ACHN (cell line): ENCODE results near the gene NDUFS2.

ENCODE experiments used
- DNase-seq: peaks from one replicate; pipeline ENCODE4 v3.0.0-alpha.2; 2015
- in situ Hi-C: cut with HindIII; loops from 2 replicates; pipeline ENCODE4 v1.10.0; 2017; ENCODE audit warnings: low sequenced_read_pairs, low pct_ligation_motif_present, low pct_unique_long_range_greater_than_20kb

Gene NDUFS2

DNA sequence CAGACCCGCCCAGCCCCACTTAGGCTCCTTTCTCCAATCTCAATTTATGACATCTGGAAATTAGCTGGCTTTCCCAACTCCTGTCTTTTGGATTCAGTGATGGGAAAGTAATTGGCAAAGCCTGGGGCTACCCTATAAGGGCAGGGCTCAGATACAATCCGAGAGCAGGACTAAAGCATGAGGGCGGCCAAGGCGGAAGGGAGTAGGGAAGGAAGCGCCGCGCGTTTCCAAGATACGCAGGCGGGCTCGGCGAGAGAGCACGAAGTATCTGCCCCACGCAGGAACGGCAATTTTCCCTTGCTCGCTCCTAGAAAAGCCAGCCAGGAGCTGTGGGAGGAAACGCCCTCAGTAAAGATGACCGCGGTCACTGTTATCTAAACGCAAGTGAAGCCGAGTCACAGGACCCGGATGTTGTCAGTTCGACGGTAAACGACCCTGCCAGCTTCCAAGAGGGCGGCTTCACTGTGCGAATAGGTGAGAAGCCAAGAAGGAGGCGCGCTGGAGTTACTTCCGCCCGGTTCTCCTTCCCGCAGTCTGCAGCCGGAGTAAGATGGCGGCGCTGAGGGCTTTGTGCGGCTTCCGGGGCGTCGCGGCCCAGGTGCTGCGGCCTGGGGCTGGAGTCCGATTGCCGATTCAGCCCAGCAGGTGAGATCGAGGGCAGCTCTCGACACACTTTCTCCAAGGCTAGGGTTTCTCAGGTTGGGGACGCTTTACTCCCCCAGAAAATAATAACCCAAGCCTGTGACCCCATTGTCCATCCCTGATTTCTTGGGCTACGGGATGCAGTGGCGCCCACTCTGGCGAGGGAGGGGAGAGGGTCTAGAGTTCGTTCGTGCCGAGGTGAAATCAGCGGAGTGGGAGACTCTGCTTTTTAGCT is at the start of gene NDUFS2:
TSS of gene NDUFS2 (plus strand) at position 532 of the 877 bp plus-strand sequence. CDS start at position 551, 19 bp downstream.
- in situ Hi-C loops, result loop anchor here (25.0 kb wide), 1 partner anchor 110 kb away; the partner anchor contains the start of genes MPZ and SDHC
- peak; percentile 99 for DNase-seq

GRCh38 chr1:161153176-161153575 is 49.0 kb upstream of the NDUFS2 start:
- in situ Hi-C loops, result no loop called here
- DNase-seq, result no peak

GRCh38 chr1:161153682-161154337 is 48.4 kb upstream of the NDUFS2 start, which contains the start of gene UFC1:
TSS of gene UFC1 (plus strand) at chr1:161153978. CDS start at chr1:161153998, 20 bp downstream.
- DNase-seq, result peak; percentile 92
- in situ Hi-C loops, result no loop called here

DNA sequence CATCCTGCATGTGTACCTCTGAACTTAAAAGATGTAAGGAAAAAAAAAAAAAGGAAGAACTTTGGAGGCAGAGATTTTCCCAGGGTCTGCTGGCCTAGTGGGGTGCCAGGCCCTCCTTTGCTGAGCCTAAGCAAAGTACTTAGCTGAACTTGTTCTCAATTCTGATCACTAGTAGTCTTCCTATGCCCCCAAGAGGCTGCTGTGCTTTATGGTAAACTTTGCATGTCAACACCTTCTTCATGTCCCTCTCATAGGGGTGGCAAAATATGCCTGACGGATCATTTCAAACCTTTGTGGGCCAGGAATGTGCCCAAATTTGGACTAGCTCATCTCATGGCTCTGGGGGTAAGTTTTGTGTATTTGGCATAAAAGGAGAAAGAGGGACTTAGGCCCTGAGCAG is 44.3 kb upstream of the NDUFS2 start:
- in situ Hi-C loops, result no loop called here
- no peak for DNase-seq

- no peak for DNase-seq
- in situ Hi-C loops, result no loop called here
These were observed 43.7 kb upstream of the NDUFS2 start for GRCh38 chr1:161158316-161159010.

DNA sequence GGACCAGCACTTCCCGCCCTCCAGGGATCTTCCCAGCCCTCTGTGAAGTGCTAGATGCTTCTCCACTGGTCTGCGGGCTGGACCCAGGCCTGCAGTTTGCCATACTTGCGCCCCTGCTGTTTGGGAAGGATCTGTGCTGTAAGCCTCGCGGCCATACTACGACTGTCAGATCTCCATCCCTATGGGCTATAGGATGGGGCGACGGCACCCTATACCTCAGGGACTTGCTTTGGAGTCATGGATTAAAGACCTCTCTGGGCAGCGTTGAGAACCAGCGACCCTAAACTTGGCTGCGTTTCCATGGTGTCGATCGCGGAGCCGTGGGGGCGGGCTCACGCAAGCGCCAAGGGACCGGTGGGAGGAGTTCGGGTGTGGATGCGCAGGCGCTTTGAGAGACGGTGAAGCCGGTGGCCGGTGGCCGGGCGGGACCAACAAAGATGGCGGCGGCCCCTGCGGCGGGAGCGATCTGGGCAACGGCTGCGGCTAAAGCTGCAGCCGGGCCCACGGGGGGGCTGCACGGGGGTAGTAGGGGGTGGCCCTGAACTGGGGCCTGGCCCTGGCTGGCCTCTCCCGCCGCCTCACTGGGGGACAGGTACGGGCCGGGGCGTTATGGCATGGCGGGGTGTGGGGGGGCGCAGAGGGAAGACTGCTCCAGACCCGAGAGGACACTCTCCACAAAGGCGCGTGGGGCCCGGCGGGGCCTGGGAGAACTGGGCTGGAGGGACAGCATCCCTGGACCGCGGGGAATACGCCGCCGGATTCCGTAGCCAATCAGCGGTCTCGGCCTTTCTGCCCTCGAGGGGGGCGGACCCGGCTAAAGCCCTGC is 42.9 kb upstream of the NDUFS2 start, which contains the start of gene USP21:
TSS of gene USP21 (plus strand) at position 414 of the 826 bp plus-strand sequence. CDS start 1,141 bp downstream, outside the sequence.
- DNase-seq, result peak; percentile 92
- in situ Hi-C loops, result no loop called here

DNA sequence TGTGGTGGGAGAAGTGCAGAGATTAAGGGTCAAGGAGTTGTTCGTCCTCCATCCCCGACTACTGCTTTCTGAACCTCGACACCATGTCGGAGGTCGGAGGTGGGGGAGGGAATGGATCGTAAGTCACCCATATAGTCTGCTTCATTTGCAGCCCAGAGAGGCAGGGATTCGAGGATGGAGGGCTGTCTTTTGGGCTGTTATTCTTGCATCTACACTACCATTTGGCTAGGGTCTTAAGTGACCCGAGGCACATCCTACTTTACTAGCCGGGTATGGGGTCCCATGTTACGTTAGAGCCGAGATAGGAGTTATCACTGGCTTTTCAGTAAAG is 42.3 kb upstream of the NDUFS2 start:
- DNase-seq, result no peak
- in situ Hi-C loops, result no loop called here

DNA sequence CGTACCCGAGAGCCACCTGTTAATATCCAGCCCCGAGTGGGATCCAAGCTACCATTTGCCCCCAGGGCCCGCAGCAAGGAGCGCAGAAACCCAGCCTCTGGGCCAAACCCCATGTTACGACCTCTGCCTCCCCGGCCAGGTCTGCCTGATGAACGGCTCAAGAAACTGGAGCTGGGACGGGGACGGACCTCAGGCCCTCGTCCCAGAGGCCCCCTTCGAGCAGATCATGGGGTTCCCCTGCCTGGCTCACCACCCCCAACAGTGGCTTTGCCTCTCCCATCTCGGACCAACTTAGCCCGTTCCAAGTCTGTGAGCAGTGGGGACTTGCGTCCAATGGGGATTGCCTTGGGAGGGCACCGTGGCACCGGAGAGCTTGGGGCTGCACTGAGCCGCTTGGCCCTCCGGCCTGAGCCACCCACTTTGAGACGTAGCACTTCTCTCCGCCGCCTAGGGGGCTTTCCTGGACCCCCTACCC is 41.5 kb upstream of the NDUFS2 start:
- in situ Hi-C loops, result no loop called here

GRCh38 chr1:161161652-161162051 is 40.5 kb upstream of the NDUFS2 start:
- in situ Hi-C loops, result no loop called here
- DNase-seq, result no peak

More for the DNA sequence above, 41.5 kb upstream of the NDUFS2 start:
- DNase-seq, result no peak

DNA sequence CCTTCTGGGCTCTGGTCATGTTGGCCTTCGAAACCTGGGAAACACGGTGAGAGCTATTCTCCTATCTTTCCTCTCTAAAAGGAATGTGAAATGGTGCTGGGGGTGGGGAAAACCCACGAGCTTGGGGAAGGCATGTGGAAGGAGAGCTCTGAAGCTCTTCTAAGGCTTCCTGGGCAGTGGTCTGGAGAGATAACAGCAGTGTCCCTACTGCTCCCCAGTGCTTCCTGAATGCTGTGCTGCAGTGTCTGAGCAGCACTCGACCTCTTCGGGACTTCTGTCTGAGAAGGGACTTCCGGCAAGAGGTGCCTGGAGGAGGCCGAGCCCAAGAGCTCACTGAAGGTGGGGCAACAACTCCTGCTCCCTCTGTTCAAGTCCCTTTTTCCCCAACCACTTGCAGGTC is 40.1 kb upstream of the NDUFS2 start:
- in situ Hi-C loops, result no loop called here
- DNase-seq, result no peak

DNA sequence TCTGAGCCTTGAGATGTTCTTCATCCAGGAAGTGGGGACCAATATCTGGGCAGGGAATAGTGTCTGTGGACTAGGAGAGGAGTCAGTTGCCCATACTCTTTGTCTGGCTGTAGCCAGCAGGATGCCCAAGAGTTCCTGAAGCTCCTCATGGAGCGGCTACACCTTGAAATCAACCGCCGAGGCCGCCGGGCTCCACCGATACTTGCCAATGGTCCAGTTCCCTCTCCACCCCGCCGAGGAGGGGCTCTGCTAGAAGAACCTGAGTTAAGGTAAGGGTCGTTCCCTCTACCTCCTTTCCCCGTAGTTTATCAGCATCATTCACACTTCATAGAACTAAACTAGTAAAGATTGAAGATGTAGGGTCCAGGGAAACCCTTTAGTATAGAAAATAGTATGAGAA is 39.4 kb upstream of the NDUFS2 start:
- in situ Hi-C loops, result no loop called here
- no peak for DNase-seq

DNA sequence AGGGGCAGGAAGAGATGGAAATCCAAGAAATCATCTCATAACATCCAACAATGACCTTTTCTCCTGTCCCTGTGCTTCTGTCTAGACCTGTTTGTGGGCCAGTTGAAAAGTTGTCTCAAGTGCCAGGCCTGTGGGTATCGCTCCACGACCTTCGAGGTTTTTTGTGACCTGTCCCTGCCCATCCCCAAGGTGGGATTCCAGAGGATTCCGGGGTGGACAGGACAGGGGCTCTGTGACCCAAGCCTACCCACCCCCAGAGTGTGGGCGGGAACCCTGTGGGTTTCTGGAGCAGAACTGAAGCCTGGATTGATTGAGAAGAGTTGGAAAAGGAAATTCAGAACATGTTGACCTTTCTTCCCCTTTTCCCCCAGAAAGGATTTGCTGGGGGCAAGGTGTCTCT is 38.4 kb upstream of the NDUFS2 start:
- no peak for DNase-seq
- in situ Hi-C loops, result no loop called here

- no peak for DNase-seq
- in situ Hi-C loops, result no loop called here
These were observed 37.1 kb upstream of the NDUFS2 start for GRCh38 chr1:161164901-161165610.

DNA sequence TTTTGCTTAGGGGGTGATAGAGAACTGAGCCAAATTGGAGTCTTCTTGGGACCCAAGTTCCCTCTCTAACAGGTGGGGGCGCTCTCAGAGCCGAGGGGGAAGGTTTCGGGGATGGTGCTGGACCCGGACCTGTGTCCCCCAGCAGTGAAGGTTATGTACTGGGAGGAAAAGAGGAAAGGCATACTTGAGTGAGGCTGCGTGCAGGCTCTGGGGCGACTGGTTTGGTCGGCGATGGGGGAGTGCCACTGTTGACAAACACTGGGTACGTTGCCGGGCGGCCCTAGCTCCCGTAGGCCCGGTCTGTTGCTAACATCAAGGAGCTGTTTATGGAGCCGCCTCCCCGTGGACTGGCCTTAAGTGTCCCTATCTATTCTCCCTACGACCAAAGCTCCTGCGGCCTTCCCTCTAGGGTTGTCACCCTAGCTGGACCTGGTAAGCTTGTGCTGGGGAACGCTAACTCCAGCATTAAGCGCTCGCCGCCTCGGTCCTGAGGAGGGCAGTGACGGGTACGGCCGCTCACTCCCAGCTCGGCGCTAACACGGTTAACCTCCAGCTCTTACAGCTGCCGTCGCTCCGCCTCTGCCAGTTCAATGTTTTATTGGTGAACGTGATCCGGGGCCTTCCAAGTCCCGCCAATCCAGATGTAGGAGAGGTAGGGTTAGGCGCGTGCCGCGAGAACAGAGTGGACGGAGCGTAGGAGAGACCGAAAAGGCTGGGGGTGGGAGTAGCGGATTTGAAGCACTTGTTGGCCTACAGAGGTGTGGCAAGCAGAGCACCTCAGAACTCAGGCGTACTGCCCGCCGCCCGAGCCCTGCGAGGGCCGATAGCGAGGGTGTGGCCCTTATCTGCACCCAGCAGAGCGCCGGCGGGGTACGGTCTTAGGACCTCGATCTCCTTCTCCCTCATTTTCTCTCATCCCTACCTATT is 36.2 kb upstream of the NDUFS2 start, which contains the start of gene PPOX:
TSS of gene PPOX (plus strand) at position 685 of the 927 bp plus-strand sequence. CDS start 422 bp downstream, outside the sequence.
- peak; percentile 99 for DNase-seq
- in situ Hi-C loops, result no loop called here

- peak; percentile 30 for DNase-seq
- in situ Hi-C loops, result no loop called here
These were observed 35.3 kb upstream of the NDUFS2 start for GRCh38 chr1:161166669-161167548.

DNA sequence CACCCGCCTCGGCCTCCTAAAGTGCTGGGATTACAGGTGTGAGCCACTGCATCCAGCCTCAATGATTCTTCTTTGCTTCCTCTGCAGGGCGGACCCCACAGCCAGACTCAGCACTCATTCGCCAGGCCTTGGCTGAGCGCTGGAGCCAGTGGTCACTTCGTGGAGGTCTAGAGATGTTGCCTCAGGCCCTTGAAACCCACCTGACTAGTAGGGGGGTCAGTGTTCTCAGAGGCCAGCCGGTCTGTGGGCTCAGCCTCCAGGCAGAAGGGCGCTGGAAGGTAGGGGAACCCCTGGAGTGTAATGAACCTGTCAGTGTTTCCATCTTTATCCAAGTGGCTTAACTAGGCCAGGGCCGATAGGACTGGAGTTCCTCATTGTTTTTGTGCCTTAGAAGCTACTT is 33.3 kb upstream of the NDUFS2 start:
- in situ Hi-C loops, result no loop called here

More for the DNA sequence above, 33.3 kb upstream of the NDUFS2 start:
- no peak for DNase-seq
